GM12872 (cell line): ENCODE data around the gene BAIAP2.

Experiments
- CTCF ChIP-seq: IDR thresholded peaks from 3 replicates; pipeline ENCODE4 v1.5.1; 2011; ENCODE audit warnings: low read depth, mild to moderate bottlenecking, low read length, moderate library complexity; ENCODE audit not compliant: insufficient read depth

Gene BAIAP2

GRCh38 chr17:81013642-81014041, 21.3 kb upstream of the BAIAP2 start:
- no peak for TF ChIP-seq CTCF

- TF ChIP-seq CTCF = no peak
These were observed 19.8 kb upstream of the BAIAP2 start for GRCh38 chr17:81015136-81015535.

GRCh38 chr17:81016575-81016974, 18.4 kb upstream of the BAIAP2 start:
- TF ChIP-seq CTCF = no peak

- no peak for TF ChIP-seq CTCF
These were observed 16.7 kb upstream of the BAIAP2 start for GRCh38 chr17:81018044-81018802.

GRCh38 chr17:81019563-81020442, 15.1 kb upstream of the BAIAP2 start:
- TF ChIP-seq CTCF = no peak

- no peak for TF ChIP-seq CTCF
These were observed 14.5 kb upstream of the BAIAP2 start for GRCh38 chr17:81020443-81020766.

GRCh38 chr17:81020767-81021497, 14.0 kb upstream of the BAIAP2 start:
- no peak for TF ChIP-seq CTCF
